Muscle of back (tissue), 11 donors: ENCODE measurements around the gene ERVK3-1. TPM values are rescaled to one million over a fixed set of nuclear protein-coding genes. Genes with fewer than 3 reads are reported as not detected.

Experiments used
- DNase-seq, 3 donors: peaks; one replicate each; pipeline versions ENCODE4 v3.0.0 to v3.0.0-alpha.2; 2013
- polyA plus RNA-seq, 10 donors: library from polyadenylated mRNA; unstranded; fragments of 120-200 nt; gene quantifications; one replicate each; pipeline ENCODE4 v1.2.1, GENCODE V29; 2013; ENCODE audit not compliant: insufficient read length in 10 of 10

ERVK3-1 gene
- polyA plus RNA-seq, 10 donors, result 23.7 to 34.9 (median 30.5) TPM

- no peak for DNase-seq
These were observed 52.4 kb downstream of the ERVK3-1 start for GRCh38 chr19:58357481-58358145.

GRCh38 chr19:58361900-58362271 is 56.7 kb downstream of the ERVK3-1 start:
- no peak for DNase-seq

- peak; percentile 95 to 99 (median 97) for DNase-seq
These were observed 57.3 kb downstream of the ERVK3-1 start, which contains the start of gene ZNF497 for GRCh38 chr19:58362272-58362994. ZNF497 (minus strand) TSS chr19:58362751; CDS start chr19:58357635, 5,116 bp downstream.

- no peak for DNase-seq
These were observed 59.0 kb downstream of the ERVK3-1 start for GRCh38 chr19:58364146-58364545.

Other genes with a start within 250 kb of the ERVK3-1 start
- gene ZNF135, start 246.1 kb upstream of the ERVK3-1 start, polyA plus RNA-seq, result 10 to 100 TPM in 9 of 10 donors, 1 to 10 TPM in 1; 9.9 to 19.1 (median 13.7) TPM
- 10 to 100 TPM; 50.1 to 66.8 (median 56.6) TPM for gene ZSCAN18, start 207.1 kb upstream of the ERVK3-1 start, polyA plus RNA-seq
- gene ZNF329, start 154.6 kb upstream of the ERVK3-1 start, polyA plus RNA-seq, result 10 to 100 TPM; 10.5 to 14.5 (median 11.5) TPM
- 10 to 100 TPM in 3 of 10 donors, 1 to 10 TPM in 7; 7.5 to 11.7 (median 9.7) TPM for gene ZNF274, start 122.3 kb upstream of the ERVK3-1 start, polyA plus RNA-seq
- gene ZNF544, start 76.5 kb upstream of the ERVK3-1 start, polyA plus RNA-seq, result 10 to 100 TPM; 11.1 to 20.5 (median 16.9) TPM
- 1 to 10 TPM; 4.0 to 6.7 (median 5.3) TPM for gene ZNF8, start 26.4 kb upstream of the ERVK3-1 start, polyA plus RNA-seq
- gene ZSCAN22, start 21.6 kb downstream of the ERVK3-1 start, polyA plus RNA-seq, result 1 to 10 TPM; 2.7 to 3.4 (median 2.9) TPM
- gene A1BG, start 48.1 kb downstream of the ERVK3-1 start, polyA plus RNA-seq, result 1 to 10 TPM; 1.1 to 7.3 (median 3.2) TPM
- 1 to 10 TPM; 1.8 to 3.5 (median 2.1) TPM for gene ZNF497, start 57.4 kb downstream of the ERVK3-1 start, polyA plus RNA-seq
- gene ZNF837, start 75.7 kb downstream of the ERVK3-1 start, polyA plus RNA-seq, result 1 to 10 TPM in 7 of 10 donors, under 1 TPM in 3; 0.36 to 2.7 (median 1.3) TPM
- 1,000 to 10,000 TPM; 1,378 to 1,791 (median 1,640) TPM for gene RPS5, start 81.9 kb downstream of the ERVK3-1 start, polyA plus RNA-seq
- gene RNF225, start 90.3 kb downstream of the ERVK3-1 start, polyA plus RNA-seq, result under 1 TPM in 1 of 10 donors, not detected in 9; 0.17 TPM
- gene ZNF584, start 103.3 kb downstream of the ERVK3-1 start, polyA plus RNA-seq, result 1 to 10 TPM; 4.5 to 7.6 (median 5.7) TPM
- gene ZNF132, start 134.8 kb downstream of the ERVK3-1 start, polyA plus RNA-seq, result 1 to 10 TPM; 3.8 to 5.6 (median 5.0) TPM
- gene ZNF324B, start 146.2 kb downstream of the ERVK3-1 start, polyA plus RNA-seq, result 1 to 10 TPM; 2.3 to 4.2 (median 3.4) TPM
- 1 to 10 TPM; 3.3 to 6.4 (median 5.0) TPM for gene ZNF324, start 161.7 kb downstream of the ERVK3-1 start, polyA plus RNA-seq
- gene ZNF446, start 171.0 kb downstream of the ERVK3-1 start, polyA plus RNA-seq, result 1 to 10 TPM; 5.2 to 9.3 (median 6.4) TPM
- 1 to 10 TPM; 2.4 to 5.5 (median 3.9) TPM for gene SLC27A5, start 206.6 kb downstream of the ERVK3-1 start, polyA plus RNA-seq
- gene ZBTB45, start 214.4 kb downstream of the ERVK3-1 start, polyA plus RNA-seq, result 10 to 100 TPM in 3 of 10 donors, 1 to 10 TPM in 7; 6.3 to 11.2 (median 7.9) TPM
- gene TRIM28, start 238.7 kb downstream of the ERVK3-1 start, polyA plus RNA-seq, result 100 to 1,000 TPM; 277 to 491 (median 336) TPM
- gene CHMP2A, start 249.7 kb downstream of the ERVK3-1 start, polyA plus RNA-seq, result 10 to 100 TPM; 63.5 to 82.8 (median 72.7) TPM